Measurements from ENCODE around the gene FAM114A2. TPM values are rescaled to one million over a fixed set of nuclear protein-coding genes. Genes with fewer than 3 reads are reported as not detected.
"Not testable (repeated sequence)": the region's sequence is repeated elsewhere in the genome, so short reads cannot be mapped to it uniquely, and the experiment has no call there.

FAM114A2 gene
- total RNA-seq, 2 experiments from 2014 or later = 27.4 to 27.8 TPM

DNA sequence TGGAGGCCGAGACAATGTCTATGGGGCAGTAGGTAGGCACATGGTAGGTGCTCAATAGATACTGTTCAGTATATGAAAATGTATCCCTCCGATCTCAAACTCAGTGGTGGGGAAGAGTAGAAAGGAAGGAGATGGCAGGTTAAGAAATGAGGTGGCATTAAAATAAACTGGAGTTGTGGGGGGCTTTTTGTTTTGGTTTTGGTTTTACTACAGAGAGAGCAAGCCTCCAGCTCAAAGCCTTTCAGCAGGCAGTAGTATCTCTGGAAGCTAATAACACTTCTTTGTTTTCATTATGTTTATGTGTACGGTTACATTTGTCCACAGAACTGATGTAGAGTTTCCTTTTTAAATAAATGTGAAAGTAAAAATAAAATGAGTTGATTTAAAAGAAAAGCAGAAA is 8.6 kb upstream of the FAM114A2 start:
- peaks cover 39% of the 10 kb centered on the region for H3K4me1 Mint-ChIP-seq (ENCODE audit: low read depth)
- H3K4me3 Mint-ChIP-seq = no peak overlapping the region
- no peaks in the 10 kb centered on the region for H3K9me3 Mint-ChIP-seq
- no peak overlapping the region for H3K27ac Mint-ChIP-seq
- H3K36me3 Mint-ChIP-seq = peaks cover 22% of the 10 kb centered on the region
- ChIA-PET POLR2A (interaction anchor here (1.5 kb wide), 1 partner anchor 9 kb away, joined by 3 read pairs; the partner anchor contains the start of genes FAM114A2 and MFAP3), CTCF (interaction anchor here (2.0 kb wide), 1 partner anchor 25 kb away, joined by 7 read pairs; no protein-coding TSS in a partner anchor)
- no peak for DNase-seq
- H3K27me3 Mint-ChIP-seq = no peaks in the 10 kb centered on the region
- intact Hi-C loops (cut with micrococcal nuclease) = no loop called here

- ChIA-PET CTCF (interaction anchor here (2.0 kb wide), 1 partner anchor 26 kb away, joined by 7 read pairs; no protein-coding TSS in a partner anchor), POLR2A (interaction anchor here (1.5 kb wide), 1 partner anchor 8 kb away, joined by 3 read pairs; the partner anchor contains the start of genes FAM114A2 and MFAP3)
- Mint-ChIP-seq H3K4me3 (no peak overlapping the region), H3K27ac (no peak overlapping the region), H3K36me3 (peaks cover 17% of the 10 kb centered on the region), H3K9me3 (no peaks in the 10 kb centered on the region), H3K27me3 (no peaks in the 10 kb centered on the region), H3K4me1 (ENCODE audit: low read depth) (peaks cover 45% of the 10 kb centered on the region)
- intact Hi-C loops (cut with micrococcal nuclease) = no loop called here
- no peak for DNase-seq
These were observed 7.8 kb upstream of the FAM114A2 start for GRCh38 chr5:154046486-154046885.

GRCh38 chr5:154044581-154044980 is 5.9 kb upstream of the FAM114A2 start:
- intact Hi-C loops (cut with micrococcal nuclease) = no loop called here
- DNase-seq = no peak
- no peaks in the 10 kb centered on the region for H3K27me3 Mint-ChIP-seq
- CTCF ChIA-PET = interaction anchor here (0.6 kb wide), 1 partner anchor 28 kb away, joined by 3 read pairs; no protein-coding TSS in a partner anchor
- peaks cover 6% of the 10 kb centered on the region for H3K36me3 Mint-ChIP-seq
- H3K27ac Mint-ChIP-seq = peak overlapping the region; percentile 24
- H3K9me3 Mint-ChIP-seq = no peaks in the 10 kb centered on the region
- POLR2A ChIA-PET = no interaction called here
- H3K4me3 Mint-ChIP-seq = no peak overlapping the region
- peaks cover 53% of the 10 kb centered on the region for H3K4me1 Mint-ChIP-seq (ENCODE audit: low read depth)

DNA sequence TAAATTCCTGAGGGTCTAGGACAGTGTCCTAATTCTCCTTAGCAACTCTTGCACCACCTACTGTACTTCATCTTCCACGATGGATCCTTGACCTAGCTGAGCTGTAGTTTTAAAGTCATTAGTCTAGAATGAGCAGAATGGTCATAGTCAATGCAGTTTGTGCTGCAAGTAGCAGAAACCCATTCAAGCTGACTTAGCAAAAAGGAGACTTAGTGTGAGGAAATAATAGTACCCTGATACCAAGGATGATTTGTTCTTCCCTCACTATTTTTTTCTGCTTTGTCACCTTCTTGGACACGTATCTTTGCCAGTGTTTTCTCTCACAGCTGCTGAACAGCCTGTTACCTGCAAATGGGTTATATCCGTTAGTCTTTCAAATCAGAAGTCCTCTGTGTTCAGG is 5.4 kb upstream of the FAM114A2 start:
- no peaks in the 10 kb centered on the region for H3K9me3 Mint-ChIP-seq
- no peak for DNase-seq
- H3K4me3 Mint-ChIP-seq = no peak overlapping the region
- ChIA-PET POLR2A (no interaction called here), CTCF (no interaction called here)
- peak overlapping the region; percentile 24 for H3K27ac Mint-ChIP-seq
- H3K27me3 Mint-ChIP-seq = no peaks in the 10 kb centered on the region
- intact Hi-C loops (cut with micrococcal nuclease) = no loop called here
- H3K4me1 Mint-ChIP-seq (ENCODE audit: low read depth) = peaks cover 57% of the 10 kb centered on the region
- peaks cover 5% of the 10 kb centered on the region for H3K36me3 Mint-ChIP-seq

GRCh38 chr5:154042766-154043165 is 4.1 kb upstream of the FAM114A2 start:
- no peak overlapping the region for H3K4me3 Mint-ChIP-seq
- H3K4me1 Mint-ChIP-seq (ENCODE audit: low read depth) = peaks cover 59% of the 10 kb centered on the region
- H3K27me3 Mint-ChIP-seq = no peaks in the 10 kb centered on the region
- DNase-seq = no peak
- no peaks in the 10 kb centered on the region for H3K9me3 Mint-ChIP-seq
- ChIA-PET CTCF (interaction anchor here (1.2 to 2.3 kb wide), 2 partner anchors 30 to 138 kb away, joined by 4 to 11 read pairs; no protein-coding TSS in a partner anchor), POLR2A (interaction anchor here (1.3 kb wide), 1 partner anchor 13 kb away, joined by 3 read pairs; no protein-coding TSS in a partner anchor)
- intact Hi-C loops (cut with micrococcal nuclease) = no loop called here
- no peak overlapping the region for H3K27ac Mint-ChIP-seq
- H3K36me3 Mint-ChIP-seq = peaks cover 8% of the 10 kb centered on the region

DNA sequence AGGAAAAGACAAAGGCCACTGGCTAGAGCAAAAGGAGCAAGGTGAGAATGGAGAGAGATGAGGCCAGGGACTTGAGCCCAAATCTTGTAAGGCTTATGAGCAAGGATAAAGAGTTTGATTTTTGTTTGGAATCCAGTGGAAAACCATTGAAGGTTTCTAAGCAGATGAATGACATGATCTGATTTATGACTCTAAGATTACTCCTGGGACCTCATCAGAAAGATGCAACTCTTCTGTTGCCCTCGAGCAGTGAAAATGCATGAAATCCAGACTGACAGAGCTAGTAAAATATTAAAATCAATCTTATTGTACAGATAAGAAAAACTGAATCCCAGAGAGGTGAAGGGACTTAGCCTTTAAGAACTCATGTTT is 734 bp upstream of the FAM114A2 start:
- intact Hi-C loops (cut with micrococcal nuclease) = loop anchor here (2.0 to 5.0 kb wide), 4 partner anchors 405 to 901 kb away; partner anchors contain the start of genes CNOT8, LARP1, MRPL22 and SAP30L
- Mint-ChIP-seq H3K4me1 (ENCODE audit: low read depth) (peaks cover 52% of the 10 kb centered on the region), H3K27ac (peak overlapping the region; percentile 93), H3K4me3 (peak overlapping the region; percentile 98), H3K9me3 (no peaks in the 10 kb centered on the region), H3K27me3 (no peaks in the 10 kb centered on the region), H3K36me3 (peaks cover 4% of the 10 kb centered on the region)
- no peak for DNase-seq
- POLR2A ChIA-PET = interaction anchor here (0.7 to 1.7 kb wide), 5 partner anchors 8 to 290 kb away, joined by 3 to 12 read pairs (median 4); partner anchors contain the start of gene GALNT10
- CTCF ChIA-PET = interaction anchor here (1.4 to 1.8 kb wide), 2 partner anchors 10 to 33 kb away, joined by 5 to 8 read pairs; no protein-coding TSS in a partner anchor

DNA sequence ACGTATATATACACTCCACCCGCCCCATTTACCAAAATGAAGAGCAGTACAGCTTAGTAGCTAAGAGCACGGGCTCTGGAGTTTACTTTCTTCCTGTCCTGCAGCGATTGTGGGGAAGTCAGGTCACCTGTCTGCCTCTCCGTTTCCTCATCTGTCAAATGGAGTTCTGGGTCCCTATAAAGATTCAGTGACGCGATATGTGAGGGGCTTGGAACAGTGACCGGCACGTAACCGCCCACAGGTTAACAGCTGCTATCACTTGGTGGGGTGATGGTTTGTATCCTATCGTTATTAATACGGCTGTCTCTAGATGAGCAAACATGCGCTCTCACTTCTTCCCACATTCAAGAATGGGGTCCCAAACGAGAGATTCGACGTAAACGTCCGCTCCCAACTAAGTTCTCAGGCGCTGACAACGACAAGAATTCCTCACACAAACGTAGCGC is 426 bp downstream of the FAM114A2 start:
- CTCF ChIA-PET = interaction anchor here (0.6 to 1.8 kb wide), 7 partner anchors 8 to 367 kb away, joined by 3 to 8 read pairs (median 4); no protein-coding TSS in a partner anchor
- Mint-ChIP-seq H3K4me3 (peak overlapping the region; percentile 98), H3K27ac (peak overlapping the region; percentile 93), H3K36me3 (peaks cover 4% of the 10 kb centered on the region), H3K27me3 (no peaks in the 10 kb centered on the region), H3K4me1 (ENCODE audit: low read depth) (peaks cover 44% of the 10 kb centered on the region), H3K9me3 (no peaks in the 10 kb centered on the region)
- peak; percentile 57 for DNase-seq
- intact Hi-C loops (cut with micrococcal nuclease) = loop anchor here (1.0 to 5.0 kb wide), 5 partner anchors 152 to 903 kb away; partner anchors contain the start of genes CNOT8, GALNT10, LARP1 and MRPL22
- POLR2A ChIA-PET = interaction anchor here (0.6 to 1.7 kb wide), 6 partner anchors 9 to 291 kb away, joined by 3 to 12 read pairs (median 4); partner anchors contain the start of gene GALNT10

GRCh38 chr5:154034944-154035343 is 3.8 kb downstream of the FAM114A2 start:
- Mint-ChIP-seq H3K27me3 (no peaks in the 10 kb centered on the region), H3K27ac (no peak overlapping the region), H3K4me1 (ENCODE audit: low read depth) (peaks cover 24% of the 10 kb centered on the region), H3K36me3 (peaks cover 19% of the 10 kb centered on the region), H3K9me3 (no peaks in the 10 kb centered on the region), H3K4me3 (no peak overlapping the region)
- POLR2A ChIA-PET = no interaction called here
- CTCF ChIA-PET = no interaction called here
- DNase-seq = no peak
- intact Hi-C loops (cut with micrococcal nuclease) = loop anchor here (5.0 kb wide), 1 partner anchor 722 kb away; the partner anchor contains the start of gene LARP1

- H3K4me1 Mint-ChIP-seq (ENCODE audit: low read depth) = peaks cover 8% of the 10 kb centered on the region
- no peak overlapping the region for H3K4me3 Mint-ChIP-seq
- H3K27ac Mint-ChIP-seq = no peak overlapping the region
- ChIA-PET CTCF (interaction anchor here (1.5 kb wide), 1 partner anchor 41 kb away, joined by 3 read pairs; no protein-coding TSS in a partner anchor), POLR2A (no interaction called here)
- no peak for DNase-seq
- H3K27me3 Mint-ChIP-seq = no peaks in the 10 kb centered on the region
- no peaks in the 10 kb centered on the region for H3K9me3 Mint-ChIP-seq
- intact Hi-C loops (cut with micrococcal nuclease) = no loop called here
- H3K36me3 Mint-ChIP-seq = peaks cover 21% of the 10 kb centered on the region
These were observed 6.7 kb downstream of the FAM114A2 start for GRCh38 chr5:154031937-154032489.

DNA sequence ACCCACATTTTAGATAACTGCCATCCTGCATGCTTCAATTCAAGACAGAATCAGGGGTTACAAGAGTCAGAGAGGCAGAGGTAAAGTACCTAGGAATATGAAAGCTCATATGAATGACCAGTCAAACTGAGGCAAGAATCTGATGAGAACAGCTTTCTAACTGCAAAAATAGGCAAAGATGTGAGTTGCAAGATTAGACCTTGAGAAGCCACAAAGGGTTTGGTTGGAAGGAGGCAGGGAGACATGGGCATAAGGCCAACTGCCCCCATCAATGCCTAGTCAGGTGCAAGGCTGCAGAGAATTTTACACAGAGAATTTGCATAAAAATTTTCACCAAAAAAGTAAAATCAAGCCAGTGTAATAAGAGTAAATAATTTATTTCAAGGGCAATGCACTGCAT is 12.8 kb downstream of the FAM114A2 start:
- no peak overlapping the region for H3K27ac Mint-ChIP-seq
- H3K27me3 Mint-ChIP-seq = no peaks in the 10 kb centered on the region
- ChIA-PET POLR2A (no interaction called here), CTCF (interaction anchor here (0.6 to 0.7 kb wide), 2 partner anchors 1444 to 1521 kb away, joined by 3 to 4 read pairs; no protein-coding TSS in a partner anchor)
- intact Hi-C loops (cut with micrococcal nuclease) = no loop called here
- H3K9me3 Mint-ChIP-seq = no peaks in the 10 kb centered on the region
- H3K4me1 Mint-ChIP-seq (ENCODE audit: low read depth) = no peaks in the 10 kb centered on the region
- no peak overlapping the region for H3K4me3 Mint-ChIP-seq
- peaks cover 41% of the 10 kb centered on the region for H3K36me3 Mint-ChIP-seq
- no peak for DNase-seq

DNA sequence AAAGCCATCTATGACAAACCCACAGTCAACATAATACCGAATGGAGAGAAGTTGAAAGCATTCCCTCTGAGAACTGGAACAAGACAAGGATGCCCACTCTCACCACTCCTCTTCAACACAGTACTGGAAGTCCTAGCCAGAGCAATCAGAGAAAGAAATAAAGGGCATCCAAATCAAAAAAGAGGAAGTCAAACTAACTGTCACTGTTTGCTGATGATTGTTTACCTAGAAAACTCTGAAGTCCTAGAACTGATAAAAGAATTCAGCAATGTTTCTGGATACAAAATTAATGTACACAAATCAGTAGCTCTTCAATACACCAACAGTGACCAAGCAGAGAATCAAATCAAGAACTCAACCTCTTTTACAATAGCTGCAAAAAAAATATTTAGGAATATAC is 19.8 kb downstream of the FAM114A2 start:
- H3K36me3 Mint-ChIP-seq = peaks cover 85% of the 10 kb centered on the region
- H3K27me3 Mint-ChIP-seq; CTCF ChIA-PET; H3K4me1 Mint-ChIP-seq (ENCODE audit: low read depth); H3K27ac Mint-ChIP-seq; H3K9me3 Mint-ChIP-seq; intact Hi-C loops (cut with micrococcal nuclease); POLR2A ChIA-PET; H3K4me3 Mint-ChIP-seq; DNase-seq: not testable (repeated sequence)

DNA sequence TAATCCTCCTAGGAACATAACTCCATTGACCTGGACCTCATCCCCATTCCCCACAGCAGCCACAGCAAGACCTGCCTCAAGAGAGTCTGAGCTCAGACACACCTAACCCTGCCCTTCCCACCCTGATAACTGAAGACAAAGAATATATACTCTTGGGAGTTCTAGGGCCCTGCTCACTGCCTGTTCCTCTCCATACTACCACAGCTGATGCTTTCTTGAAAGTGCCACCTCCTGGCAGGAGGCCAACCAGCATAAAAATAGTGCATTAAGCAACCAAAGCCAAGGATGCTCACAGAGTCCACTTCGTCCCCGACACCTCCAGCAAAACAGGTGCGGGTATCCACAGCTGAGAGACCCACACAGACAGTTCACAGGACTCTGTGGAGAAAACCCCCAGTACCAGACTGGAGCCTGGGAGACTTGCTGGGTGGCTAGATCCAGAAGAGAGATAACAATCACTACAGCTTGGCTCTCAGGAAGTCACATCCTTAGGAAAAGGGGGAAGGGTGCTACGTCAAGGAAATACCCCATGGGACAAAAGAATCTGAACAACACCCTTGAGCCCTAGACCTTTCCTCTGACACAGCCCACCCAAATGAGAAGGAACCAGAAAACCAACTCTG is 23.5 kb downstream of the FAM114A2 start:
- Mint-ChIP-seq H3K36me3 (peaks cover 56% of the 10 kb centered on the region), H3K4me3 (no peak overlapping the region), H3K4me1 (ENCODE audit: low read depth) (peaks cover 2% of the 10 kb centered on the region), H3K9me3 (no peaks in the 10 kb centered on the region), H3K27ac (no peak overlapping the region), H3K27me3 (no peaks in the 10 kb centered on the region)
- intact Hi-C loops (cut with micrococcal nuclease) = no loop called here
- POLR2A ChIA-PET = no interaction called here
- no peak for DNase-seq
- CTCF ChIA-PET = no interaction called here

Measured in activated CD4-positive, alpha-beta memory T cell treated with anti-CD3 and anti-CD28 coated beads for 36 hours (primary cell).